ENCODE results near the gene MAST2.
"Not testable (repeated sequence)": the region's sequence is repeated elsewhere in the genome, so short reads cannot be mapped to it uniquely, and the experiment has no call there.

The MAST2 gene

DNA sequence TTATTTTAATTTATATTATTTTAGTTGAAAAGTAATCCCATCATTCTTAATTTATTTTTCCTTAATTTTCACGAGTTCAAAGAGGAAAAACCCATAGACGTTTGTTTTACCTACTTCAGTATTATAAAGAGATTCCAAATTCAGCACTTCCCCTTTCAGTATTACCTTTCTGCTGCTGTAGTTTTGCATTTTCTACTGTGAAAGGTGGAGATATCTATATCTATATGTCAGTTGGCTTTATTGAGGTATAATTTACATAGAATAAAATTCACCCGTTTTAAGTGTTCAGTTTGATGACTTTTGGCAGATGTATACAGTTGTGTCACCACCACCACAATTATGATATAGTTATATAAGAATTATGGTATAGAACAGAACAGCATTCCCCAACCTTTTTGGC is 33.0 kb downstream of the MAST2 start:
- H3K27me3 ChIP-seq, result no peaks in the 10 kb centered on the region
- H3K27ac ChIP-seq, result no peak overlapping the region
- no peaks in the 10 kb centered on the region for H3K4me1 ChIP-seq
- H3K36me3 ChIP-seq, result peaks cover 0 to 9% (median 0%) of the 10 kb centered on the region in 3 donors
- no peaks in the 10 kb centered on the region for H3K9me3 ChIP-seq
- no peak overlapping the region for H3K4me3 ChIP-seq
- intact Hi-C loops (cut with DNase I; ENCODE audit: low total_unique reads), result no loop called here
- TF ChIP-seq, protein P1, sequence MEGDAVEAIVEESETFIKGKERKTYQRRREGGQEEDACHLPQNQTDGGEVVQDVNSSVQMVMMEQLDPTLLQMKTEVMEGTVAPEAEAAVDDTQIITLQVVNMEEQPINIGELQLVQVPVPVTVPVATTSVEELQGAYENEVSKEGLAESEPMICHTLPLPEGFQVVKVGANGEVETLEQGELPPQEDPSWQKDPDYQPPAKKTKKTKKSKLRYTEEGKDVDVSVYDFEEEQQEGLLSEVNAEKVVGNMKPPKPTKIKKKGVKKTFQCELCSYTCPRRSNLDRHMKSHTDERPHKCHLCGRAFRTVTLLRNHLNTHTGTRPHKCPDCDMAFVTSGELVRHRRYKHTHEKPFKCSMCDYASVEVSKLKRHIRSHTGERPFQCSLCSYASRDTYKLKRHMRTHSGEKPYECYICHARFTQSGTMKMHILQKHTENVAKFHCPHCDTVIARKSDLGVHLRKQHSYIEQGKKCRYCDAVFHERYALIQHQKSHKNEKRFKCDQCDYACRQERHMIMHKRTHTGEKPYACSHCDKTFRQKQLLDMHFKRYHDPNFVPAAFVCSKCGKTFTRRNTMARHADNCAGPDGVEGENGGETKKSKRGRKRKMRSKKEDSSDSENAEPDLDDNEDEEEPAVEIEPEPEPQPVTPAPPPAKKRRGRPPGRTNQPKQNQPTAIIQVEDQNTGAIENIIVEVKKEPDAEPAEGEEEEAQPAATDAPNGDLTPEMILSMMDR (IDR thresholded peaks at IDR 0.05), result no peak
- no peak for DNase-seq

GRCh38 chr1:45836861-45837260 is 33.4 kb downstream of the MAST2 start:
- H3K36me3 ChIP-seq; H3K27ac ChIP-seq; H3K4me3 ChIP-seq; H3K9me3 ChIP-seq; intact Hi-C loops (cut with DNase I; ENCODE audit: low total_unique reads); H3K27me3 ChIP-seq; H3K4me1 ChIP-seq; DNase-seq: not testable (repeated sequence)

DNA sequence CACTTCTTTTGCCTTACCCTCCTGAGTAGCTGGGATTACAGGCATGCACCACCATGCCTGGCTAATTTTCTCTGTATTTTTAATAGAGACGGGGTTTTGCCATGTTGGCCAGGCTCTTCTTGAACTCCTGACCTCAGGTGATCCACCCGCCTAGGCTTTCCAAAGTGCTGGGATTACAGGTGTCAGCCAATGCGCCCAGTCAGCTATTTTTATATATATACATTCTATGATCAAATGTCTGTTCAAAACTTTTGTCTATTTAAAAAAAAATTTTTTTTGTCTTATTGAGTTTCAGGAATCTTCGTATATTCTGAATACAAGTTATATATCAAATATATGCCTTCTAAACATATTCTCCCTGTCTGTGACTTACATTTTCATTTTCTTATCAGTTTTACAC is 34.9 kb downstream of the MAST2 start:
- H3K27me3 ChIP-seq; H3K9me3 ChIP-seq; H3K36me3 ChIP-seq; H3K27ac ChIP-seq; H3K4me3 ChIP-seq; H3K4me1 ChIP-seq; DNase-seq; intact Hi-C loops (cut with DNase I; ENCODE audit: low total_unique reads): not testable (repeated sequence)

DNA sequence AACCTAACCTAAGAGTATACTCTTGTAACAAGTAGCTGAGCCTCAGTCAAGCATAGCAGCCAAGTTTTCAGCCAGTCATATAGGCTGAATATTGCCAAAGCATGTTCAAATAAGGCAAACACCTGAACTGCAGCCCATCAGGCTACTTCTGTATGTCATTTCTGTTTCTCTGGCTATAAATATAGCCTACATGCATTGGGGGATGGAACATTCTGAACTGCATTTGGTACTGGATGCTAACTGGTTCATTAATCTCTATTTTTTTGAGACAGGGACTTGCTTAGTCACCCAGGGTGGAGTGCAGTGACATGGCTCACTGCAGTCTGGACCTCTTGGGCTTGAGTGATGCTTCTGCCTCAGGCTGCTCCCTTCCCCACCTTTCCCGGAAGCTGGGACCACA is 37.3 kb downstream of the MAST2 start:
- Histone ChIP-seq H3K36me3 (no peaks in the 10 kb centered on the region), H3K4me3 (no peak overlapping the region), H3K9me3 (no peaks in the 10 kb centered on the region), H3K27ac (no peak overlapping the region), H3K27me3 (no peaks in the 10 kb centered on the region), H3K4me1 (no peaks in the 10 kb centered on the region)
- TF ChIP-seq, protein P1 (IDR thresholded peaks at IDR 0.05), result no peak
- intact Hi-C loops (cut with DNase I; ENCODE audit: low total_unique reads), result no loop called here
- DNase-seq, result no peak

GRCh38 chr1:45842786-45843185 is 39.4 kb downstream of the MAST2 start:
- H3K27me3 ChIP-seq, result no peaks in the 10 kb centered on the region
- H3K27ac ChIP-seq, result no peak overlapping the region
- DNase-seq, result no peak
- no peaks in the 10 kb centered on the region for H3K4me1 ChIP-seq
- no peaks in the 10 kb centered on the region for H3K9me3 ChIP-seq
- TF ChIP-seq, protein P1 (IDR thresholded peaks at IDR 0.05), result no peak
- intact Hi-C loops (cut with DNase I; ENCODE audit: low total_unique reads), result no loop called here
- H3K4me3 ChIP-seq, result no peak overlapping the region
- no peaks in the 10 kb centered on the region for H3K36me3 ChIP-seq

DNA sequence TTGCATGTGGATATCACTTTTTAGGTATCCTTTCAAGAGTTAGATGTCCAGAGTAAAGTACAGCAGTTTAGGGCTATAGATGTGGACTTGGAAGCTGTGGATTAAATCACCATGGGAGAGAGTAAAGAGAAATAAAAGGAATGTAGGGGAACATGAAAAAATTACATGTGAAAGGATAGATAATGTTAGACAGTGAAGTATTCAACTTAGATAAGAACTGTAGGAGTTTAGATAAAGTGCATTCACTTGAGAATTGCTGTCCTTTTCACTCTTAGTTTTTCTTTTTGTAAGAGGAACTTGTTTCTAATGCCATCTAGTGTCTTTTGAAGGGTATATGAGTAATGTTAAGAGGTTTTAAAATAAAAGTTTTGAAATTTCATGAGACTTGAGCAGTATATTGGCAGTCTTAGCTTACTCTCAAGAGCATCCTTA is 40.1 kb downstream of the MAST2 start:
- H3K27ac ChIP-seq, result no peak overlapping the region
- no peak for DNase-seq

GRCh38 chr1:45844000-45844399 is 40.6 kb downstream of the MAST2 start:
- DNase-seq; H3K27me3 ChIP-seq; H3K4me1 ChIP-seq; H3K9me3 ChIP-seq; intact Hi-C loops (cut with DNase I; ENCODE audit: low total_unique reads); H3K27ac ChIP-seq; H3K4me3 ChIP-seq; H3K36me3 ChIP-seq: not testable (repeated sequence)

More for the DNA sequence above, 40.1 kb downstream of the MAST2 start:
- Histone ChIP-seq H3K36me3 (no peaks in the 10 kb centered on the region), H3K9me3 (no peaks in the 10 kb centered on the region), H3K27me3 (no peaks in the 10 kb centered on the region), H3K4me3 (no peak overlapping the region), H3K4me1 (no peaks in the 10 kb centered on the region)
- intact Hi-C loops (cut with DNase I; ENCODE audit: low total_unique reads), result no loop called here
- TF ChIP-seq, protein P1 (IDR thresholded peaks at IDR 0.05), result no peak

Data from tibial artery (tissue), 4 donors.